ENCODE measurements around the gene CCDC85C. TPM values are rescaled to one million over a fixed set of nuclear protein-coding genes. Genes with fewer than 3 reads are reported as not detected.

CCDC85C gene
- total RNA-seq, 1 experiment from 2014 or later, result 33.2 TPM

DNA sequence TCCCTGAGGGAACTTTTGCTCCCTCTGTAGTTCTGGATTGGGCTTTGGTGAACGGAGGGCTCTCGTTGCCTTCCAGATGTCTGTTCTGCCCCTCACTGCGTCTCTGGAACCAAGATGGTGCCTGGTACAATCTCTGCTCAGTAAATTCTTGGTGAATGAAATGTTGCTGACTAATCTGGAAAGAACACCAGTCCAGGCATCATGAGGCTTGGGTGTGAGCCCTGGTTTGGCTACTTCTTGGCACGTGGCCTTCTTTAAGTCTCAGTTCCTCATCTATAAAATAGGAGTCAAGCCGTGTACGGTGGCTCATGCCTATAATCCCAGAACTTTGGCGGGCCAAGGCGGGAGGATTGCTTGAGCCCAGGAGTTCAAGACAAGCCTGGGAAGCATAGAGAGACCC, 45.2 kb upstream of the CCDC85C start:
- Histone ChIP-seq H2BK20ac (ENCODE audit: low read depth, low read length, poor library complexity, severe bottlenecking) (no peak overlapping the region), H3K23ac (ENCODE audit: insufficient read length, low read depth, low read length) (no peak overlapping the region), H4K91ac (ENCODE audit: insufficient read length, low read depth, low read length) (no peak overlapping the region), H3K56ac (ENCODE audit: insufficient read length, low read depth, low read length) (no peak overlapping the region), H3K27ac (ENCODE audit: insufficient read length, low read depth, low read length) (no peak overlapping the region), H3K4me2 (ENCODE audit: insufficient read depth, insufficient read length, low read length) (no peak overlapping the region), H3T11ph (ENCODE audit: low read length) (no peak overlapping the region), H2BK5ac (ENCODE audit: insufficient read length, low read length) (no peak overlapping the region), H4K8ac (replicated peaks; ENCODE audit: insufficient read length, low read depth, low read length) (no peak overlapping the region), H3K23me2 (ENCODE audit: insufficient read length, low read depth, low read length, poor library complexity, severe bottlenecking) (peaks cover 4% of the 10 kb centered on the region), H4K20me1 (ENCODE audit: control insufficient read depth, insufficient read depth, insufficient read length) (no peaks in the 10 kb centered on the region), H3K14ac (ENCODE audit: insufficient read depth, low read length) (no peak overlapping the region; the same call in 1 of the 2 replicates), H3K9me3 (ENCODE audit: control insufficient read depth, low read depth, low read length) (no peaks in the 10 kb centered on the region), H2BK15ac (ENCODE audit: low read depth, low read length) (no peak overlapping the region), H3K9ac (ENCODE audit: extremely low read depth, insufficient read length, low read length) (no peak overlapping the region), H4K5ac (ENCODE audit: insufficient read length, low read depth, low read length) (no peak overlapping the region), H3K79me1 (ENCODE audit: insufficient read depth, low read depth, low read length, poor library complexity, severe bottlenecking) (no peaks in the 10 kb centered on the region), H3K27me3 (ENCODE audit: insufficient read depth, low read length) (no peaks in the 10 kb centered on the region; the same call in 1 of the 2 replicates), H3K18ac (ENCODE audit: insufficient read length, low read depth, low read length) (no peak overlapping the region), H2BK120ac (ENCODE audit: low read depth, low read length, poor library complexity, severe bottlenecking) (no peak overlapping the region), H2AK5ac (ENCODE audit: insufficient read length, low read length) (no peak overlapping the region), H3K79me2 (ENCODE audit: insufficient read depth, low read length) (no peaks in the 10 kb centered on the region), H2BK12ac (ENCODE audit: insufficient read length, low read depth, low read length) (no peak overlapping the region), H3K4me1 (ENCODE audit: insufficient read depth, low read length) (no peaks in the 10 kb centered on the region), H2AFZ (ENCODE audit: low read length) (no peak overlapping the region), H3K4ac (ENCODE audit: low read depth, low read length) (no peak overlapping the region)
- peaks cover 25% of the 10 kb centered on the region for H3K27me3 Mint-ChIP-seq (ENCODE audit: low read depth)
- H3K4me3 Mint-ChIP-seq, result no peak overlapping the region; a peak in 1 of 5 replicates
- H3K27ac Mint-ChIP-seq, result no peak overlapping the region
- no peaks in the 10 kb centered on the region for H3K9me3 Mint-ChIP-seq
- H3K4me1 Mint-ChIP-seq, result peaks cover under 1 to 15% of the 10 kb centered on the region in 2 experiments
- no CpG with 5 or more reads among the region's 8 CpGs for WGBS (ENCODE audit: extremely low coverage, insufficient read length, low lambda C conversion rate)
- no peaks in the 10 kb centered on the region for H3K36me3 Mint-ChIP-seq (ENCODE audit: insufficient read depth in 1 of 3, low read depth in 3 of 3)
- DNase-seq, result no peak
- no peak for TF ChIP-seq CTCF (conservative IDR thresholded peaks at IDR 0.05)
